Panc1 (cell line): ENCODE measurements around the gene SUZ12. TPM values are rescaled to one million over a fixed set of nuclear protein-coding genes. Genes with fewer than 3 reads are reported as not detected.
"Not testable (repeated sequence)": the region's sequence is repeated elsewhere in the genome, so short reads cannot be mapped to it uniquely, and the experiment has no call there.

Experiments used
- ATAC-seq: fragments of 200-7000 bp; cut with Tn5 transposase; 2 replicates; pipeline ENCODE4 v1.9.1; 2020; ENCODE audit warnings: mild to moderate bottlenecking, moderate library complexity
- Bru-seq: library from RNA; stranded (reverse); fragments of 400-500 nt; gene quantifications from one replicate; lab custom pipeline; 2021; lab: Mats Ljungman, UMichigan
- BruChase-seq, 2 experiments: library from RNA; stranded (reverse); fragments of 400-500 nt; gene quantifications; one replicate each; lab custom pipeline; 2021; lab: Mats Ljungman, UMichigan
- BruUV-seq: library from RNA; stranded (reverse); fragments of 400-500 nt; replicated peaks from 2 replicates; lab custom pipeline; 2021; lab: Mats Ljungman, UMichigan
- CTCF ChIA-PET: fragments of 300-600 bp; sonication (Branson Sonifier 250); formaldehyde crosslinking; loops from one replicate; lab custom pipeline; 2022; ENCODE audit warnings: antibody characterized with exemption; lab: Charles Lee
- POLR2A ChIA-PET: fragments of 300-600 bp; sonication (Branson Sonifier 250); formaldehyde crosslinking; loops from one replicate; lab custom pipeline; 2022; ENCODE audit warnings: antibody characterized with exemption; lab: Charles Lee
- DNase-seq: peaks from one replicate; pipeline ENCODE4 v3.0.0-alpha.2; 2010; ENCODE audit warnings: low read depth, low spot score
- H3K27ac ChIP-seq: 2 replicates; pipeline ENCODE4 v1.5.1; 2011; ENCODE audit warnings: mild to moderate bottlenecking, low read length, inconsistent platforms
- H3K27me3 ChIP-seq: fragments of 200-500 bp; sonication (Bioruptor generic); 2 replicates; pipeline ENCODE4 v1.6.0; 2014; ENCODE audit warnings: low read length, inconsistent platforms; ENCODE audit not compliant: control insufficient read depth, insufficient read depth
- H3K36me3 ChIP-seq: fragments of 200-500 bp; sonication (Bioruptor generic); 2 replicates; pipeline ENCODE4 v1.5.1; 2014; ENCODE audit warnings: inconsistent platforms, mild to moderate bottlenecking, low read length, moderate library complexity; ENCODE audit not compliant: control insufficient read depth, insufficient read depth
- H3K4me1 ChIP-seq: 2 replicates; pipeline ENCODE4 v1.5.1; 2011; ENCODE audit warnings: inconsistent platforms, mild to moderate bottlenecking, low read length, moderate library complexity; ENCODE audit not compliant: control insufficient read depth, insufficient read depth
- H3K4me3 ChIP-seq, 2 experiments: 2 replicates each; pipeline ENCODE4 v1.5.1; 2011 to 2012; ENCODE audit warnings: low read depth in 2 of 2, low read length in 2 of 2, mild to moderate bottlenecking in 2 of 2, inconsistent platforms in 1 of 2, moderate library complexity in 1 of 2
- H3K9me3 ChIP-seq: fragments of 200-500 bp; sonication (Bioruptor generic); 2 replicates; pipeline ENCODE4 v1.5.1; 2014; ENCODE audit warnings: low read depth, mild to moderate bottlenecking, inconsistent platforms, low read length, moderate library complexity; ENCODE audit not compliant: control insufficient read depth, insufficient read depth
- POLR2AphosphoS5 ChIP-seq: IDR thresholded peaks from 2 replicates; pipeline ENCODE4 v1.6.1; 2012; ENCODE audit warnings: mild to moderate bottlenecking, low read depth, low read length, moderate library complexity
- SIN3A ChIP-seq: IDR thresholded peaks from 2 replicates; pipeline ENCODE4 v1.6.1; 2012; ENCODE audit warnings: low read depth, mild to moderate bottlenecking, low read length, moderate library complexity, borderline replicate concordance; ENCODE audit not compliant: insufficient read depth
- TCF7L2 ChIP-seq: IDR thresholded peaks from 2 replicates; pipeline ENCODE4 v1.6.1; 2011; ENCODE audit warnings: mild to moderate bottlenecking, low read depth, low read length, inconsistent platforms
- in situ Hi-C: cut with HindIII; loops from 2 replicates; pipeline ENCODE4 v1.10.0; 2016; ENCODE audit warnings: low sequenced_read_pairs, low pct_unique_long_range_greater_than_20kb
- intact Hi-C: fragments of 100-400 bp; cut with micrococcal nuclease; formaldehyde crosslinking; loops from one replicate; pipeline ENCODE4 v1.10.0; 2022; ENCODE audit not compliant: unreplicated experiment
- long read RNA-seq: library from polyadenylated mRNA; unstranded; transcript quantifications from one replicate; pipeline ENCODE4 v2.0.0, GENCODE V29; 2021; ENCODE audit not compliant: unreplicated experiment
- polyA plus RNA-seq: library from polyadenylated mRNA; unstranded; fragments of >200 nt; gene quantifications from one replicate; pipeline ENCODE4 v1.2.1, GENCODE V29; 2012; ENCODE audit warnings: missing spikeins; ENCODE audit not compliant: insufficient read length
- total RNA-seq: library from RNA; stranded (reverse); gene quantifications from one replicate; pipeline ENCODE4 v1.2.1, GENCODE V29; 2021; ENCODE audit not compliant: unreplicated experiment
- TF ChIP-seq, protein P1 (sequence below), 2 experiments: IDR thresholded peaks; 2 replicates each; pipeline ENCODE4 v1.6.1; 2011 to 2012; ENCODE audit warnings: low read depth in 2 of 2, control low read depth in 1 of 2, low read length in 1 of 2, mild to moderate bottlenecking in 1 of 2, moderate library complexity in 1 of 2; ENCODE audit not compliant: insufficient read depth in 1 of 2

Gene SUZ12
- 68.3 TPM for total RNA-seq
- polyA plus RNA-seq = 20.1 TPM
- percentile 95 among the genes with signal in this experiment for Bru-seq, nascent RNA
- percentile 95 among the genes with signal in this experiment for BruChase-seq, experiment 1, labeled RNA remaining after a 2-hour chase
- BruChase-seq, experiment 2, labeled RNA remaining after a 6-hour chase = percentile 96 among the genes with signal in this experiment
- long read RNA-seq, full-length matches to known transcripts = 172 of 242 reads
- long read RNA-seq, partial matches to known transcripts = 45 of 242 reads
- long read RNA-seq, other reads (novel, unspliced or antisense) = 25 of 242 reads

DNA sequence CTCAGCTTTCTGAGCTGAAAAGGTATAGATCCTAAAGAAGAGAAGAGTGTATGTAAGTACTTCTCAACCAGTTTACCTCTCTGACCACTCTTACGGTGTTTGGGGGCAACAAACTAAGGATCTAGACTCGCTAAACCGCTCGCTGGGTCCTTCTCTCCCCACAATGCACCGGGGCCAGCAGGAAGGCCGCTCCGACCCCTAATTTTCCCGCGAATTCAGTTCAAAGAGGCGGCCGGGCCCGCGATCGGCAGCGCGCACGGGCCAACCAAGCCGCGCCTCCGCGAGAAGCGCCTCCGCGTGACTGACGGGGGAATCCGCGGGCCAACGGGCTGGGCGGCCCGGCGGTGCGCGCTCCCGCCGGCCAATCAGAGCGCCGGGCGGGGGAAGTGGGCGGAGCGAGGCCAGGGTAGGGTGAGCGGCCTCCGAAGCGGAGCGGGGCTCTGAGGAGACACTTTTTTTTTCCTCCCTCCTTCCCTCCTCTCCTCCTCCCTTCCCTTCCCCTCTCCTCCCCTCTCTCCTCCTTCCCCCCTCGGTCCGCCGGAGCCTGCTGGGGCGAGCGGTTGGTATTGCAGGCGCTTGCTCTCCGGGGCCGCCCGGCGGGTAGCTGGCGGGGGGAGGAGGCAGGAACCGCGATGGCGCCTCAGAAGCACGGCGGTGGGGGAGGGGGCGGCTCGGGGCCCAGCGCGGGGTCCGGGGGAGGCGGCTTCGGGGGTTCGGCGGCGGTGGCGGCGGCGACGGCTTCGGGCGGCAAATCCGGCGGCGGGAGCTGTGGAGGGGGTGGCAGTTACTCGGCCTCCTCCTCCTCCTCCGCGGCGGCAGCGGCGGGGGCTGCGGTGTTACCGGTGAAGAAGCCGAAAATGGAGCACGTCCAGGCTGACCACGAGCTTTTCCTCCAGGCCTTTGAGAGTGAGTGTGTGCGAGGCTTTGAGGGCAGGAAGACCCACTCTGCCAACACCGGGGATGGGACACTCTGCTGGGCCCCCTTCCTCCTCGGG is at the start of gene SUZ12:
Gene SUZ12, plus strand, starts transcription at position 393 of the 995 bp plus-strand sequence. Its CDS starts 240 bp downstream, at position 633.
- TF ChIP-seq POLR2AphosphoS5 (peak; percentile 92), SIN3A (peak; percentile 70; the same call in 1 of the 2 replicates), TCF7L2 (peak; percentile 89)
- H3K36me3 ChIP-seq, H3K4me1 ChIP-seq, H3K27me3 ChIP-seq, in situ Hi-C loops, H3K9me3 ChIP-seq, intact Hi-C loops, BruUV-seq: not testable (repeated sequence)
- DNase-seq (peak; percentile 30), ATAC-seq (peak; percentile 97)
- H3K4me3 ChIP-seq = peak within 1 kb of the TSS; percentile 66 to 73
- POLR2A ChIA-PET = interaction anchor here (0.6 kb wide), 1 partner anchor 376 kb away, joined by 3 read pairs; no protein-coding TSS in a partner anchor
- CTCF ChIA-PET = interaction anchor here (0.6 to 0.7 kb wide), 2 partner anchors 28 to 104 kb away, joined by 3 to 4 read pairs; no protein-coding TSS in a partner anchor
- H3K27ac ChIP-seq = peak within 1 kb of the TSS; percentile 90

DNA sequence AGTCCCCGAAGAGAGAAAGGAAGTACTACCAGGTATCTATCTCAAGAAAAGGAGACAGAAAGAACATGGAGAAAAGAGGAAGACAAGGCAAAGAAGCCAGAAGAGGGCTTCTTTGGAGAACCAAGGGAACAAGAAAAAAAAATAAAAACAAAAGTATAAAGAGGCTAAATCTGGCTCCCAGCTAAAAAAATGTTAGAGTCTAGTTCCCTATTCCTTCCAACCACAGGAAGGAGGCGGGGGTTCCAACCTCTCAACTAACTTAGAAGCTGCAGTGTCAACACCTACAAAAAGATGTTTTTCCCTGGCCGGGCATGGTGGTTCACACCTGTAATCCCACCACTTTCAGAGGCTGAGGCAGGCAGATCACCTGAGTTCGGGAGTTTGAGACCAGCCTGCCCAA is 48.7 kb upstream of the SUZ12 start:
- H3K9me3 ChIP-seq = no peaks in the 10 kb centered on the region
- no TSS peak for BruUV-seq
- no peak for ATAC-seq
- intact Hi-C loops (no loop called here), in situ Hi-C loops (no loop called here)
- peaks cover 16% of the 10 kb centered on the region for H3K36me3 ChIP-seq
- TF ChIP-seq, protein P1, sequence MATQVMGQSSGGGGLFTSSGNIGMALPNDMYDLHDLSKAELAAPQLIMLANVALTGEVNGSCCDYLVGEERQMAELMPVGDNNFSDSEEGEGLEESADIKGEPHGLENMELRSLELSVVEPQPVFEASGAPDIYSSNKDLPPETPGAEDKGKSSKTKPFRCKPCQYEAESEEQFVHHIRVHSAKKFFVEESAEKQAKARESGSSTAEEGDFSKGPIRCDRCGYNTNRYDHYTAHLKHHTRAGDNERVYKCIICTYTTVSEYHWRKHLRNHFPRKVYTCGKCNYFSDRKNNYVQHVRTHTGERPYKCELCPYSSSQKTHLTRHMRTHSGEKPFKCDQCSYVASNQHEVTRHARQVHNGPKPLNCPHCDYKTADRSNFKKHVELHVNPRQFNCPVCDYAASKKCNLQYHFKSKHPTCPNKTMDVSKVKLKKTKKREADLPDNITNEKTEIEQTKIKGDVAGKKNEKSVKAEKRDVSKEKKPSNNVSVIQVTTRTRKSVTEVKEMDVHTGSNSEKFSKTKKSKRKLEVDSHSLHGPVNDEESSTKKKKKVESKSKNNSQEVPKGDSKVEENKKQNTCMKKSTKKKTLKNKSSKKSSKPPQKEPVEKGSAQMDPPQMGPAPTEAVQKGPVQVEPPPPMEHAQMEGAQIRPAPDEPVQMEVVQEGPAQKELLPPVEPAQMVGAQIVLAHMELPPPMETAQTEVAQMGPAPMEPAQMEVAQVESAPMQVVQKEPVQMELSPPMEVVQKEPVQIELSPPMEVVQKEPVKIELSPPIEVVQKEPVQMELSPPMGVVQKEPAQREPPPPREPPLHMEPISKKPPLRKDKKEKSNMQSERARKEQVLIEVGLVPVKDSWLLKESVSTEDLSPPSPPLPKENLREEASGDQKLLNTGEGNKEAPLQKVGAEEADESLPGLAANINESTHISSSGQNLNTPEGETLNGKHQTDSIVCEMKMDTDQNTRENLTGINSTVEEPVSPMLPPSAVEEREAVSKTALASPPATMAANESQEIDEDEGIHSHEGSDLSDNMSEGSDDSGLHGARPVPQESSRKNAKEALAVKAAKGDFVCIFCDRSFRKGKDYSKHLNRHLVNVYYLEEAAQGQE (IDR thresholded peaks at IDR 0.05; ENCODE audit: insufficient read depth in 1 of 2, low read depth in 2 of 2, low read length in 1 of 2) = no peak
- TF ChIP-seq SIN3A (no peak), POLR2AphosphoS5 (no peak)
- no peaks in the 10 kb centered on the region for H3K27me3 ChIP-seq
- ChIA-PET POLR2A (no interaction called here), CTCF (no interaction called here)
- no peak overlapping the region for H3K27ac ChIP-seq
- H3K4me3 ChIP-seq = no peak overlapping the region
- no peaks in the 10 kb centered on the region for H3K4me1 ChIP-seq
- no peak for DNase-seq
